ENCODE measurements around the gene ICA1. TPM values are rescaled to one million over a fixed set of nuclear protein-coding genes. Genes with fewer than 3 reads are reported as not detected.
A peak's percentile ranks its signal among the peaks of the same experiment; 100 is the strongest.

Gene ICA1
- total and polyA plus RNA-seq, 2 of the 13 experiments (the other 11 are each of a cell fraction or from before 2014, with no cell fraction given), result 0.29 TPM; not detected in 1

DNA sequence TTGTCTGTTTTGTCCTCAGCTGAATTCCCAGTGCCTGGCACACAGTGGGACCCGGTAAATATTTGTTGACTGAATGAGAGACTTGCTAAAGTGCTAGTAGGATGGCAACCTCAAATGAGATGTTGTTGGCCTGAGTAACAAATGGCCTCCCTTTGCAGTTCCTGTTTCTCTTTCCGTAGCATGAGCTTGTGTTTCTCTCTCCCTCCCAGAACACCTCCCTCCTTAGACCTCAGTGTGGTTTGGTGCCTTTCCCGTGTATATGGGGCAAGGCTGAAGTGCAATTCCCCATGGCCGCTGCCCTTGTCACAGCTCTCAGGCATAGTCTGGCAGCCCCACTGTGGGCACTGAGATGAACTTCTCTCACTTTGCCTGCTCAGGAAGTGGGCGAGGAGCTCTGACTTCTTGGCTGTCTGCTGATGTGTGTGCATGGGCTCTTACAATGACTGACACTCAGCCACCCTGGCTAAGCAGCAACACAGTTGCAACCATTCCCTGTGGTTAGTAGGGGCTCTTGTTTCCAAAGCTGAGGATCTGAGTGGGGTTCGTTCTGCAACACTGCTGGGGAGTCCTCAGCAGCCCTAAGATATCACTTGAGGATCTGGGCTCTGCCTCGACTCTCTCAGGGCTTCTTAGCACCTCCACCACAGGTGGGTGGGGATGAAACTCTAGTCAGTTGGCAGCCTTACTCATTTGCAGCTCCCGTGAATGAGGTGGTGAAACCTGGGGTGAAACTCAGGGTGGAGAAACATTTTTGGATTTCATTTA, 136.1 kb downstream of the ICA1 start (continued):
- TF ChIP-seq, protein P1, sequence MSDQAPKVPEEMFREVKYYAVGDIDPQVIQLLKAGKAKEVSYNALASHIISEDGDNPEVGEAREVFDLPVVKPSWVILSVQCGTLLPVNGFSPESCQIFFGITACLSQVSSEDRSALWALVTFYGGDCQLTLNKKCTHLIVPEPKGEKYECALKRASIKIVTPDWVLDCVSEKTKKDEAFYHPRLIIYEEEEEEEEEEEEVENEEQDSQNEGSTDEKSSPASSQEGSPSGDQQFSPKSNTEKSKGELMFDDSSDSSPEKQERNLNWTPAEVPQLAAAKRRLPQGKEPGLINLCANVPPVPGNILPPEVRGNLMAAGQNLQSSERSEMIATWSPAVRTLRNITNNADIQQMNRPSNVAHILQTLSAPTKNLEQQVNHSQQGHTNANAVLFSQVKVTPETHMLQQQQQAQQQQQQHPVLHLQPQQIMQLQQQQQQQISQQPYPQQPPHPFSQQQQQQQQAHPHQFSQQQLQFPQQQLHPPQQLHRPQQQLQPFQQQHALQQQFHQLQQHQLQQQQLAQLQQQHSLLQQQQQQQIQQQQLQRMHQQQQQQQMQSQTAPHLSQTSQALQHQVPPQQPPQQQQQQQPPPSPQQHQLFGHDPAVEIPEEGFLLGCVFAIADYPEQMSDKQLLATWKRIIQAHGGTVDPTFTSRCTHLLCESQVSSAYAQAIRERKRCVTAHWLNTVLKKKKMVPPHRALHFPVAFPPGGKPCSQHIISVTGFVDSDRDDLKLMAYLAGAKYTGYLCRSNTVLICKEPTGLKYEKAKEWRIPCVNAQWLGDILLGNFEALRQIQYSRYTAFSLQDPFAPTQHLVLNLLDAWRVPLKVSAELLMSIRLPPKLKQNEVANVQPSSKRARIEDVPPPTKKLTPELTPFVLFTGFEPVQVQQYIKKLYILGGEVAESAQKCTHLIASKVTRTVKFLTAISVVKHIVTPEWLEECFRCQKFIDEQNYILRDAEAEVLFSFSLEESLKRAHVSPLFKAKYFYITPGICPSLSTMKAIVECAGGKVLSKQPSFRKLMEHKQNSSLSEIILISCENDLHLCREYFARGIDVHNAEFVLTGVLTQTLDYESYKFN (CRISPR knock-in tag; conservative IDR thresholded peaks at IDR 0.05), result no peak

DNA sequence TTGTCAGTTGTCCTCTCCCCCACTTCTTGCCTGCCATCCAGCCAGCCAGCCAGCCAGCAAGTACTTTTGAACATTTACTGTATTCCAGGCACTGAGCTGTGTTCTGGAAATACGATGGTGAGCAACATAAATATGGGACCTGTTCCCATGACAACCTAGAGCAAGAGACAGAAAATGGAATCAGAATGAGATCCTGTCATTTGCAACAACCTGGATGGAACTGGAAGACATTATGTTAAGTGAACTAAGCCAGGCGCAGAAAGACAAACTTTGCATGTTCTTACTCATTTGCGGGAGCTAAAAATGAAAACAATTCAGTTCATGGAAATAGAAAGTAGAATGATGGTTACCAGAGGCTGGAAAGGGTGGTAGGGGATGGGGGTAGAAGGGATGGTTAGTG, 140.7 kb downstream of the ICA1 start:
- Histone ChIP-seq H3K27ac (ENCODE audit: extremely low read length, insufficient read depth, low read length) (no peak overlapping the region), H3K9me3 (ENCODE audit: low read length) (no peaks in the 10 kb centered on the region), H3K27me3 (ENCODE audit: control insufficient read depth in 1 of 2, insufficient read depth in 2 of 2, low read length in 2 of 2) (no peaks in the 10 kb centered on the region; a peak in 1 of 5 replicates), H3K4me3 (replicated peaks in 1 of 3; ENCODE audit: insufficient read depth in 1 of 3, low read depth in 2 of 3, low read length in 3 of 3) (no peak overlapping the region), H3K4me2 (ENCODE audit: low read depth, low read length) (no peak overlapping the region), H3K36me3 (replicated peaks in 1 of 2; ENCODE audit: control insufficient read depth in 1 of 2, insufficient read depth in 2 of 2, low read length in 2 of 2) (no peaks in the 10 kb centered on the region), H4K20me1 (ENCODE audit: insufficient read depth, low read length) (no peaks in the 10 kb centered on the region), H3K79me2 (ENCODE audit: insufficient read depth, low read length) (no peaks in the 10 kb centered on the region), H2AFZ (ENCODE audit: low read length) (no peak overlapping the region), H3K9ac (ENCODE audit: insufficient read depth, low read depth, low read length) (no peak overlapping the region), H3K4me1 (ENCODE audit: insufficient read depth, low read length) (peaks cover 7% of the 10 kb centered on the region)
- ChIA-PET CTCF (ENCODE audit: low intra/inter-chr PET ratio, low total read pairs) (no interaction called here), POLR2A (no interaction called here)
- intact Hi-C loops (cut with micrococcal nuclease; ENCODE audit: unreplicated experiment), result no loop called here
- ATAC-seq (no peak), FAIRE-seq (no peak), DNase-seq (ENCODE audit: low spot score) (no peak)
- BruUV-seq (replicated peaks), result no TSS peak
- 82% methylated on average over 3 of the region's 3 CpGs for WGBS (ENCODE audit: low lambda C conversion rate)
- TF ChIP-seq RFX1 (IDR thresholded peaks at IDR 0.05) (peak; percentile 19; the same call in 1 of the 2 replicates), ZNF326 (CRISPR knock-in tag; IDR thresholded peaks at IDR 0.05; ENCODE audit: borderline replicate concordance) (no peak), SRSF9 (IDR thresholded peaks at IDR 0.05; ENCODE audit: borderline replicate concordance, insufficient read depth, low read depth, low read length, poor library complexity, severe bottlenecking) (no peak), ZSCAN20 (CRISPR knock-in tag; IDR thresholded peaks at IDR 0.05; ENCODE audit: borderline replicate concordance) (no peak)
- TF ChIP-seq, protein P2, sequence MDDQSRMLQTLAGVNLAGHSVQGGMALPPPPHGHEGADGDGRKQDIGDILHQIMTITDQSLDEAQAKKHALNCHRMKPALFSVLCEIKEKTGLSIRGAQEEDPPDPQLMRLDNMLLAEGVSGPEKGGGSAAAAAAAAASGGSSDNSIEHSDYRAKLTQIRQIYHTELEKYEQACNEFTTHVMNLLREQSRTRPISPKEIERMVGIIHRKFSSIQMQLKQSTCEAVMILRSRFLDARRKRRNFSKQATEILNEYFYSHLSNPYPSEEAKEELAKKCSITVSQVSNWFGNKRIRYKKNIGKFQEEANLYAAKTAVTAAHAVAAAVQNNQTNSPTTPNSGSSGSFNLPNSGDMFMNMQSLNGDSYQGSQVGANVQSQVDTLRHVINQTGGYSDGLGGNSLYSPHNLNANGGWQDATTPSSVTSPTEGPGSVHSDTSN (CRISPR knock-in tag; IDR thresholded peaks at IDR 0.05; ENCODE audit: borderline replicate concordance), result no peak
- in situ Hi-C loops (cut with HindIII; ENCODE audit: extremely low pct_ligation_motif_present, low pct_unique_long_range_greater_than_20kb), result no loop called here
